GM12873 (cell line): ENCODE results near the gene PSENEN.

Experiments used
- CTCF ChIP-seq: IDR thresholded peaks from 2 replicates; pipeline ENCODE4 v1.5.1; 2012; ENCODE audit warnings: low read depth, mild to moderate bottlenecking, moderate library complexity, low read length, control low read depth; ENCODE audit not compliant: insufficient read depth; ENCODE audit errors: missing control alignments

Gene PSENEN

GRCh38 chr19:35727053-35727955, 18.1 kb upstream of the PSENEN start:
- no peak for TF ChIP-seq CTCF

GRCh38 chr19:35727956-35728706, 17.3 kb upstream of the PSENEN start:
- TF ChIP-seq CTCF, result no peak

GRCh38 chr19:35729021-35729420, 16.4 kb upstream of the PSENEN start:
- no peak for TF ChIP-seq CTCF

- no peak for TF ChIP-seq CTCF
Measured at GRCh38 chr19:35729763-35730162, 15.7 kb upstream of the PSENEN start.

GRCh38 chr19:35730326-35730725, 15.1 kb upstream of the PSENEN start:
- TF ChIP-seq CTCF, result no peak

- TF ChIP-seq CTCF, result no peak
Measured at GRCh38 chr19:35731353-35731752, 14.1 kb upstream of the PSENEN start.

GRCh38 chr19:35731779-35732405, 13.6 kb upstream of the PSENEN start:
- TF ChIP-seq CTCF, result no peak
